OCI-LY7 (cell line): ENCODE results near the gene FOXN3. TPM values are rescaled to one million over a fixed set of nuclear protein-coding genes. Genes with fewer than 3 reads are reported as not detected.

ENCODE experiments used
- BruUV-seq: library from RNA; stranded (reverse); fragments of 400-500 nt; replicated peaks from 2 replicates; lab custom pipeline; 2021; lab: Mats Ljungman, UMichigan
- CTCF ChIA-PET: fragments of 300-600 bp; sonication (Branson Sonifier 250); formaldehyde crosslinking; loops from one replicate; lab custom pipeline; 2022; ENCODE audit warnings: antibody characterized with exemption; ENCODE audit not compliant: unreplicated experiment; lab: Charles Lee
- POLR2A ChIA-PET: fragments of 300-600 bp; sonication (Branson Sonifier 250); formaldehyde crosslinking; loops from one replicate; lab custom pipeline; 2022; ENCODE audit warnings: antibody characterized with exemption; lab: Charles Lee
- DNase-seq: peaks from one replicate; pipeline ENCODE4 v3.0.0-alpha.2; 2015; ENCODE audit warnings: low spot score
- H2AFZ ChIP-seq: fragments of 200-600 bp; sonication (generic), shearing (Covaris generic); 2 replicates; pipeline ENCODE4 v1.6.1; 2014; ENCODE audit warnings: mild to moderate bottlenecking, antibody characterized with exemption, low read length, moderate library complexity
- H3K27ac ChIP-seq: fragments of 200-600 bp; sonication (generic); 2 replicates; pipeline ENCODE4 v1.5.1; 2014; ENCODE audit warnings: mixed run types, low read depth, mild to moderate bottlenecking, moderate library complexity, low read length, inconsistent platforms; ENCODE audit not compliant: poor library complexity, severe bottlenecking
- H3K36me3 ChIP-seq: fragments of 200-600 bp; sonication (generic); 2 replicates; pipeline ENCODE4 v1.6.1; 2014; ENCODE audit warnings: mild to moderate bottlenecking, antibody characterized with exemption, low read length, moderate library complexity, mixed read lengths; ENCODE audit not compliant: insufficient read depth
- H3K4me1 ChIP-seq: fragments of 200-600 bp; sonication (generic); 2 replicates; pipeline ENCODE4 v1.5.1; 2014; ENCODE audit warnings: mild to moderate bottlenecking, low read length; ENCODE audit not compliant: insufficient read depth, poor library complexity, severe bottlenecking
- H3K4me2 ChIP-seq: fragments of 200-600 bp; sonication (generic); 2 replicates; pipeline ENCODE4 v1.6.1; 2014; ENCODE audit warnings: mild to moderate bottlenecking, low read length
- H3K4me3 ChIP-seq: fragments of 200-600 bp; sonication (generic); 2 replicates; pipeline ENCODE4 v1.5.1; 2014; ENCODE audit warnings: mild to moderate bottlenecking, low read depth, low read length; ENCODE audit not compliant: poor library complexity, severe bottlenecking
- H3K79me2 ChIP-seq: fragments of 200-600 bp; sonication (generic); 2 replicates; pipeline ENCODE4 v1.6.1; 2016; ENCODE audit warnings: low read depth, mild to moderate bottlenecking, low read length, moderate library complexity, mixed read lengths; ENCODE audit not compliant: insufficient read depth
- H3K9me2 ChIP-seq: fragments of 200-600 bp; sonication (generic); 2 replicates; pipeline ENCODE4 v1.6.1; 2016; ENCODE audit warnings: mild to moderate bottlenecking, low read length, mixed read lengths; ENCODE audit not compliant: insufficient read depth
- H3K9me3 ChIP-seq: fragments of 200-600 bp; sonication (generic); 2 replicates; pipeline ENCODE4 v1.6.1; 2014; ENCODE audit warnings: mild to moderate bottlenecking, mixed run types, low read length, mixed read lengths
- H4K20me1 ChIP-seq: fragments of 200-600 bp; sonication (generic); 2 replicates; pipeline ENCODE4 v1.6.1; 2014; ENCODE audit warnings: mild to moderate bottlenecking, antibody characterized with exemption, low read length, moderate library complexity, mixed read lengths; ENCODE audit not compliant: insufficient read depth
- EZH2phosphoT487 ChIP-seq: fragments of 200-600 bp; sonication (generic); IDR thresholded peaks from 2 replicates; pipeline ENCODE4 v1.6.1; 2018; ENCODE audit warnings: low read depth, borderline replicate concordance, mild to moderate bottlenecking, mixed run types, antibody characterized with exemption, low read length, moderate library complexity, mixed read lengths
- intact Hi-C: fragments of 100-400 bp; cut with micrococcal nuclease; formaldehyde crosslinking; loops from one replicate; pipeline ENCODE4 v1.10.0; 2022; ENCODE audit not compliant: unreplicated experiment
- total RNA-seq, 2 experiments: library from RNA; depleted of rRNA in 1 of 2; stranded (reverse); fragments of >200 nt in 1 of 2; shearing (Covaris generic) in 1 of 2; gene quantifications; 2 replicates each; pipeline ENCODE4 v1.2.3, GENCODE V29; 2014 to 2022
- TF ChIP-seq, protein P1 (sequence below): fragments of 200-600 bp; sonication (generic); conservative IDR thresholded peaks from 2 replicates; pipeline ENCODE4 v1.5.1; 2014; ENCODE audit warnings: mild to moderate bottlenecking, antibody characterized with exemption, low read length, moderate library complexity, mixed read lengths

Gene FOXN3
- total RNA-seq, 2 experiments from 2014 or later, result 77.7 to 102 TPM

DNA sequence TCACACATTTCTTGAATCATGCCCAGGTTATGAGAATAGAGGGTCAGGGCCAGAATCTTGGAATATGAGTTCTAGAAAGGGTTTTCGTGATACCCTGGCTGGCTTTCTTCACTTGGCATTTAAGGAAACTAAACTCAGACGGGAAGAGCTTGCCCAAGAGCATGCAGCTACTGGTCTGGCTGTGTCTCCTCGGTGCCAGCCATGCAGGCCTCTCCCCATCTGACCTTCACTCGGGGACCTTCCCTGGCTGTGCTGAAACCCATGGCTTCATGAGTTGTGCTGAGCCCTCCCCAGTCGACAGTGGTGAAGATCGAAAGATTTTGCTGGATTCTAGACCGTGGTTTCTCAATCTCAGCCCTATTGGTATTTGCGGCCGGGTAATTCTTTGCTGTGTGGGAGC is 38.0 kb downstream of the FOXN3 start:
- intact Hi-C loops, result no loop called here
- CTCF ChIA-PET, result no interaction called here

DNA sequence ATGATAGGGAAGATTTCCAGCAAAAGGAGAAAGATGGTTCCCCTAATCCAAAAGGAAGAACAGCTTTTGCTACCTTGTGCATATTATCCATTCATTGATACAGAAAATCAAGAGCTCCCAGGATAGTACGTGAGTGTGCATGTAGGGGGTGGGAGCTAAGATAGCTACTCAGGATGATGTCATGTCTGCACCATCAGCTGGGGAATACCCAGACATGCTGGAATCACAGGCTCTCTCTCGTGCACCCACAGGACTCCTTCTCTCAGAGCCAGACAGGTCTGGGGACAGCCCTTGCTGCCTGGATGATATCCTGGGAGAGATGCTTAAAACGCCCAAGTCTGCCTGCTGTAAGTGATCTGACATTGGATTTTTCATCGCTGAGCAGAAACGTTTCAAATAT is 38.9 kb downstream of the FOXN3 start:
- intact Hi-C loops, result no loop called here
- H3K4me3 ChIP-seq, result no peak overlapping the region
- DNase-seq, result no peak
- no peak overlapping the region for H3K4me2 ChIP-seq
- peaks cover 68% of the 10 kb centered on the region for H3K36me3 ChIP-seq
- ChIA-PET CTCF (no interaction called here), POLR2A (interaction anchor here (0.7 kb wide), 1 partner anchor 12 kb away, joined by 4 read pairs; no protein-coding TSS in a partner anchor)
- BruUV-seq, result no TSS peak
- no peak overlapping the region for H2AFZ ChIP-seq
- H3K9me2 ChIP-seq, result no peaks in the 10 kb centered on the region
- TF ChIP-seq, protein P1, sequence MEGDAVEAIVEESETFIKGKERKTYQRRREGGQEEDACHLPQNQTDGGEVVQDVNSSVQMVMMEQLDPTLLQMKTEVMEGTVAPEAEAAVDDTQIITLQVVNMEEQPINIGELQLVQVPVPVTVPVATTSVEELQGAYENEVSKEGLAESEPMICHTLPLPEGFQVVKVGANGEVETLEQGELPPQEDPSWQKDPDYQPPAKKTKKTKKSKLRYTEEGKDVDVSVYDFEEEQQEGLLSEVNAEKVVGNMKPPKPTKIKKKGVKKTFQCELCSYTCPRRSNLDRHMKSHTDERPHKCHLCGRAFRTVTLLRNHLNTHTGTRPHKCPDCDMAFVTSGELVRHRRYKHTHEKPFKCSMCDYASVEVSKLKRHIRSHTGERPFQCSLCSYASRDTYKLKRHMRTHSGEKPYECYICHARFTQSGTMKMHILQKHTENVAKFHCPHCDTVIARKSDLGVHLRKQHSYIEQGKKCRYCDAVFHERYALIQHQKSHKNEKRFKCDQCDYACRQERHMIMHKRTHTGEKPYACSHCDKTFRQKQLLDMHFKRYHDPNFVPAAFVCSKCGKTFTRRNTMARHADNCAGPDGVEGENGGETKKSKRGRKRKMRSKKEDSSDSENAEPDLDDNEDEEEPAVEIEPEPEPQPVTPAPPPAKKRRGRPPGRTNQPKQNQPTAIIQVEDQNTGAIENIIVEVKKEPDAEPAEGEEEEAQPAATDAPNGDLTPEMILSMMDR, result no peak
- no peak for TF ChIP-seq EZH2phosphoT487
- H3K79me2 ChIP-seq, result peaks cover 78% of the 10 kb centered on the region; the same call in 1 of the 2 replicates
- H3K4me1 ChIP-seq, result peaks cover 33% of the 10 kb centered on the region
- H4K20me1 ChIP-seq, result no peaks in the 10 kb centered on the region
- H3K27ac ChIP-seq, result no peak overlapping the region
- peaks cover 53% of the 10 kb centered on the region for H3K9me3 ChIP-seq

More for the DNA sequence above, 38.0 kb downstream of the FOXN3 start:
- Histone ChIP-seq H3K9me3 (peaks cover 50% of the 10 kb centered on the region), H3K79me2 (peaks cover 73% of the 10 kb centered on the region; the same call in 1 of the 2 replicates), H3K9me2 (no peaks in the 10 kb centered on the region), H3K4me1 (peaks cover 34% of the 10 kb centered on the region), H2AFZ (no peak overlapping the region), H3K36me3 (peaks cover 63% of the 10 kb centered on the region), H3K27ac (no peak overlapping the region), H3K4me2 (no peak overlapping the region), H3K4me3 (no peak overlapping the region), H4K20me1 (no peaks in the 10 kb centered on the region)
- no TSS peak for BruUV-seq
- TF ChIP-seq EZH2phosphoT487, result no peak
- TF ChIP-seq, protein P1, result no peak
- POLR2A ChIA-PET, result interaction anchor here (0.7 to 0.9 kb wide), 4 partner anchors 9 to 74 kb away, joined by 3 to 4 read pairs (median 4); no protein-coding TSS in a partner anchor
- DNase-seq, result no peak

DNA sequence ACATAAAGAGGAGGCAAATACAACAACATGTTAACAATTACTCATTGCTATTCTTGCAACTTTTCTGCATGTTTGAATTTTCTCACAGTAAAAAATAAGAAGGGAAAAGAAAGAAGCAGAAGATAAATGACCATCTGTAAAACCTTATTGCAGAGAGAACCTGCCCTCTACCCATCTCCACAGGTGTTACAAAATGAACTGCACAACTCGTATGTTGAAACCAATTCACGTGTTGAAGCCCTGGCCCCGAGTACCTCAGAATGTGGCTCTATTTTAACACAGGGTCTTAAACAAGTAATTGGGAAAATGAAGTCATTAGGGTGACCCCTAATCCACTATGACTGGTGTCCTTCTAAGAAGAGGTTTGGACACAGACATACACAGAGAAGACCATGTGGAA is 39.5 kb downstream of the FOXN3 start:
- peaks cover 68% of the 10 kb centered on the region for H3K36me3 ChIP-seq
- ChIA-PET CTCF (no interaction called here), POLR2A (interaction anchor here (0.6 to 0.7 kb wide), 2 partner anchors 9 to 11 kb away, joined by 3 to 4 read pairs; no protein-coding TSS in a partner anchor)
- TF ChIP-seq, protein P1, result no peak
- TF ChIP-seq EZH2phosphoT487, result no peak
- DNase-seq, result no peak
- H4K20me1 ChIP-seq, result no peaks in the 10 kb centered on the region
- H3K4me2 ChIP-seq, result no peak overlapping the region
- peaks cover 77% of the 10 kb centered on the region; the same call in 1 of the 2 replicates for H3K79me2 ChIP-seq
- H3K27ac ChIP-seq, result no peak overlapping the region
- H3K9me3 ChIP-seq, result peaks cover 53% of the 10 kb centered on the region
- H3K4me3 ChIP-seq, result no peak overlapping the region
- BruUV-seq, result no TSS peak
- intact Hi-C loops, result no loop called here
- no peak overlapping the region for H2AFZ ChIP-seq
- H3K4me1 ChIP-seq, result peaks cover 33% of the 10 kb centered on the region
- H3K9me2 ChIP-seq, result no peaks in the 10 kb centered on the region
